Head of caudate nucleus (tissue), 42 donors: ENCODE results near the gene FAM9C.
"Not testable (repeated sequence)": the region's sequence is repeated elsewhere in the genome, so short reads cannot be mapped to it uniquely, and the experiment has no call there.

Experiments
- DNase-seq, 42 donors: peaks; one replicate each; pipeline versions ENCODE4 v3.0.0 to v3.0.0-alpha.2; 2020 to 2021; ENCODE audit warnings: mixed read lengths in 7 of 42
- intact Hi-C: fragments of 100-400 bp; cut with DNase I; formaldehyde crosslinking; loops from one replicate; pipeline ENCODE4 v1.15.0; 2022

The FAM9C gene

DNA sequence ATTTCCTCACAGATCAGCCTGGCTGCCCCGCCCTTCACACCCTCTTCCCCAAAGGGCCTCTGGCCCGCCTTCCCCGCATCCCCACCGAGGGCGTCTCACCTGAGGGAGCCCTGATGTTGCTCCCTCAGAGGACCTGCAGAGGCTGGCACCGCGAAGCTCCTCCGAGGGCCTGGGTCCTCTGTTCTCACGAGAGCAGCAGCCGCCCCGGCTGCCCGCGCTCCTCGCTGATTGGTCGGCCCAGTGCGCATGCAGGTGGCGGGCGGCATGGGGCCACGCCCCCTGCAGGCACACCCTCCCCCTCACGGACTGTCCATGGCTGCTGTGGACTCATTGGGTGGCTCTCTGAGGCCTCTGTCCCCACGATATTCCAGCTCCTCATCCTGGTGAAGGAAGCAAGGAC, at the start of gene FAM9C:
TSS of gene FAM9C (minus strand) at position 180 of the 400 bp plus-strand sequence. CDS start 831 bp downstream, outside the sequence.
- intact Hi-C loops, result no loop called here
- DNase-seq, result no peak

DNA sequence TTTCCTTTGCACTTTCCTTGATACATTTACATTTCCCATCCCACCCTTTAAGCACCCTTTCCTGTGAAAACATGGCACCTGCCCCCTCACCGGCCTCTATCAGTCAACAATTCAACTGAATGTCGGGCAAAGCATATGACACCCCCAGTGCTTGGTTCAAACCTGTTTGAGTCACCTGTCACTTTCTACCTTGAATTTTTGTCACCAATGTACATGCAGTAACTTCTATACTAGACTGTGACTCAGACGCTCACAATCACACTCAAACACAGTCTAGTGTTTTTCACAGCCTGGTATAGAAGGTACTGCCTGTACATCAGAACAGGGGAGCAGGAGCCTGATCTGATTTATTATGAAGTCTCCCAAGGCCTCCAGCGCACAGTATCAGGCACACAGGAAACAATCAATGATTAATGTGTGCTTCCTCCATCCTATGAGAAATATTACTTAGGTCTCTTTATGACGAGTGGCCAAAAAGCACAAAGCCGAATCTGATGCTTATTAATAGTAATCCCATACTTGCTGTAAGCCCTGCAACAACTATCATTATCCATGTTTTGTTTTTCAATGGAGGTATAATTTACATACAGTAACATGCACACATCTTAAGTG, 49.2 kb upstream of the FAM9C start:
- no peak for DNase-seq

DNA sequence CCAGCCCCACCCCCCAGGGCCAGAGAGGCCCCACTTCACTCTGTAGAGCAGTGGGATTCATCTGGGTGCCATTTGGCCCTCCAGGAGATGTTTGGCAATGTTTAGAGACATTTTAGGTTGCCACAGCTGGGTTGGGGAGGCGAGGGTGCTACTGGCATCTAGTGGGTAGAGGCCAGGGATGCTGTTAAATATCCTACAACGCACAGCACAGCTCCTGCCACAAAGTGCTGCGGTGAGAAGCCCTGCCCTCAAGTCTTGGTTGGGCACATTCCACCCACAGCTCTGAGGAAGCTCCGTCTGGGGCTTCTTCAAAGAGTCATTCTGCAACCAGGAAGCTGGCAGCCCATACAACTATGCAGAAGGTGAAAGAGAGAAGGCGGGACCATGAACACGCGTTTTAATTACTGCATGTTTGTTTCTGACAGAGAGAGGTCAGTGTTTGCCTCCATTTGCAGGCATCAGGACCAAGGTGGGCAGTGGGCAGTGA, 48.1 kb upstream of the FAM9C start:
- intact Hi-C loops, result loop anchor here (10.0 kb wide), 1 partner anchor 118 kb away; the partner anchor contains the start of gene TMSB4X
- DNase-seq, result peak in 15 of 42 donors; percentile 4 to 49 (median 18)

More for the DNA sequence above, 49.2 kb upstream of the FAM9C start:
- intact Hi-C loops, result loop anchor here (10.0 kb wide), 1 partner anchor 119 kb away; the partner anchor contains the start of gene TMSB4X

DNA sequence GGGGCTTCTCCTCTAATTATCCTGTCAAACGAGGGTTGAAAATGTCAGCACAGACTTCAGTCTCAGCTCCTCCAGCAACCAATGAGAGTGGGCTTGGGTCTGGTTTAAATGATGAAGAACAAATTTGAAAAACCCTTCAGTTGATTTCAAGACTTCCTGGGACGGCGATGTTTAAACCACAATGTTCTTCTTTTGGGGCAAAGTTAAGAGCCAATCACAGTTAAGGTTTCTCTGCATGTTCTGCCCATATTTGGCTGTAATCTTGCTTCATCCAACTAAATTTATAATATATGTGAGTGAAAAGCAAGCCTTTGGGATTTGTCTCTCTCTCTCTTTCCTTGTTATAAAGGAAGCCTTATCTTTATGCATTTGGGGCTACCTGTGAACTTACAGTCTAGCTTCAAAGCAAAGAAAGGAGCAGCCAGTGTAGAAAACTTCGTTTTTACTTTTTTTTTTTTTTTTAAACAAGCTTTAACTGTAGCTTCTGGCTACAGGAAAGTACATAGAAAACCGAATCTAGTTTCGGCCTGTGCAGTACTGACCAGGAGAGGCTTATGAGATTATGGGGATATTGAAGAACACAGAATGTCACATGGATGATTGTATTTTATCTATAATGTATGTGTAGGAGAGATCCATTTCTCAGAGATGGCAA, 46.8 kb upstream of the FAM9C start:
- no peak for DNase-seq
- intact Hi-C loops, result loop anchor here (10.0 kb wide), 1 partner anchor 116 kb away; the partner anchor contains the start of gene TMSB4X

DNA sequence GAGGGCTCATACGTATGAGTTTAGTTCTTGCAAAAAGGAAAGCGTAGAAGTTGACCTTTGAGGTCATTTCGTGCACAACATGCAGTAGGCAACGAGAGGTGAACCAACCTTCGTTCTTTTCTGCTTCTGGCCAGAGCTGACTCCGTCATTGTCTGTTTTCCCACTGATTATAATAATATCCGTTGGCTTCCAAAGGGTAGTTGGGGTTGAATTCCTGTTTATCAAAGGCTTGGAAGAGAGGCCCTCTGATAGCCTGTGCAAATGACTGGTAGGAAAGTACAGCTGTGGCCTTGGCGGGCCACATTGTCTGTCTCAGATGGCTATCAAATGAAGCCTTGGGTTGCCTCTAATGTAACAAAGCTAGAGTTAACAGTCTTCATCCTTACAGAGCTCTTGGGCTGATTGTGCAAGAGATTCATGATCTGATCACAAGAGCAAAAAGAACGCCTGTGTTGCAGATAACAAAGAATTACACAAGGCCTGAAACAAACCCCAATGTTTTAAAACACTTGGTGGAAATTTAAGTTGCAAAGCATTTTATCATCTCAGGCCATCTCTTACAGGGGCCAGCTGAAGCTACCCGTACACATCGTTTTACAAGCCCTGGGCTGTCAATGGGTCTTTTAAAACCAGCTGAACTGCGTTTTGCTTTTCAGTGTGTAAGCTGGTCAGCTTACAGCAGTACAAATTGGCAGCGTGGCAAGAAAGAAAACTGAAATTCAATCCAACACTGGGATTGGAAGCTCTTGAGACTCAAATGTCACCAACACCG, 46.1 kb upstream of the FAM9C start:
- intact Hi-C loops, result loop anchor here (10.0 kb wide), 1 partner anchor 116 kb away; the partner anchor contains the start of gene TMSB4X
- peak in 1 of 42 donors; percentile 17 for DNase-seq

DNA sequence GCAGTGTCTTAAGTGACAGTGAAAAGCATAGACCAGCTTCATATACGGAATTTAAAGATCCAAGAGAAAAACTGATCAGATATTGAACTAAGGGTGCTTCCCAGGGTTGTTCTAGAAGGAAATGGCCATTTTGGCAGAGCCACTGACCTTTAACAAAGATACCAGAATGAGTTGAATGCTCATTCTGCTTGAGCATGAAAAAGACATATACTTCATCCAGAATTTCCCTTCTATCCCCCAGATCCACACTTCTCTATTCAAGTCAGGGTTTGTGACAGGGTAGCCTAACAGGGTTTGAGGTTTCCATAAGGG, 45.6 kb upstream of the FAM9C start:
- intact Hi-C loops, result loop anchor here (10.0 kb wide), 1 partner anchor 115 kb away; the partner anchor contains the start of gene TMSB4X
- no peak for DNase-seq

DNA sequence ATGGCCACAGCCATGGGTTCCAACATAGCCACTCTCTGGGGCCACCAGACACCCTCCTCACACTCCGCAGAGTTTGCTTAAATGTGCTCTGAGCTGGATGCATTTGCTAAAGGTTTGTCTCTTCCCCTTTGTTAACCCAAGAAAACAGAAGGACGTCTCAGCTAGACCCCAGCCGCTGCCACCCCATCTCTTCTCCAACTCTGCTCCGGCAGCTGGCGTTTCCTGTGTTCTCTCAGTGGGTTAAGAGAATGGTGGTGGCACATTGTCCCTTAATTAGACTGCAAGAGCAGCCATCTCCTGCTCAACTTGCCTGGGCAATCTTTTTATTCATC, 43.7 kb upstream of the FAM9C start:
- no peak for DNase-seq
- intact Hi-C loops, result no loop called here

DNA sequence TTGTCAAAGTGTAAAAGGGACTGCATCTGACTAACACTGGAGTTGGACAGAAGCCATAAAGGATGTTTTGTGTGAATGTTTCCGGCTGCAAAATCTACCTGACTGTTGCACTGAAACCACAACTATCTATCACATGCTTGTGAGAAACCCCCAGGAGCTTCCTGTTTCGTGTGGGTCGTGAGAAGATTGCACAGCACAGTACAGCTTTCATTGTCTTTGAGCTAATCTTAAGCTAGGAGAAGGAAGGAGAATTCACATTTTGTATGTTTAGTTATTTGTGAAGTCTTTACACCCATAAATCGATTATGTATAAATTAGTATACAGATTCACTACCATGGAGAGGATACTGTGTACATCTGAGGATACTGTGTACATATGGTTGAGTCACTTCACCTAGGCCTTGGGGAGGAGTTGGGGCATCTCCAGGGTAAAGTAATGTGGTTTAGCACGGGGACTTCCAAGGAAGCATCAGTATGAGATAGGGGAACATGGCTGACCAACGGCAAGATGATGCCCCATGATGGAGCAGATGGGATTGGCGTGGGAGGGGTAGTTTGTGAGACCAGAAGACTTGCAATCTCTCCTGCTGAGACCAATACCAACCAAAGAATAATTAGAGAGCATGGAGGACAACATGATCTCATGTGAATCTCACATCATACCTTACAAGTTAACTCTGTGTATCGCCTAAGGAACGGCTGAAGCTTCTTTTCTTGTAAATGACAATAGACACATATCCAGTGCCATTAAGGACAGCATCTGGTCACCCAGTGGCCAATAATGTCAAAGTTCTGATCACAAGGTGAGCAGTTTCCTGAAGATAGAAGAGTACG, 43.1 kb upstream of the FAM9C start:
- intact Hi-C loops, result no loop called here
- DNase-seq, result no peak

DNA sequence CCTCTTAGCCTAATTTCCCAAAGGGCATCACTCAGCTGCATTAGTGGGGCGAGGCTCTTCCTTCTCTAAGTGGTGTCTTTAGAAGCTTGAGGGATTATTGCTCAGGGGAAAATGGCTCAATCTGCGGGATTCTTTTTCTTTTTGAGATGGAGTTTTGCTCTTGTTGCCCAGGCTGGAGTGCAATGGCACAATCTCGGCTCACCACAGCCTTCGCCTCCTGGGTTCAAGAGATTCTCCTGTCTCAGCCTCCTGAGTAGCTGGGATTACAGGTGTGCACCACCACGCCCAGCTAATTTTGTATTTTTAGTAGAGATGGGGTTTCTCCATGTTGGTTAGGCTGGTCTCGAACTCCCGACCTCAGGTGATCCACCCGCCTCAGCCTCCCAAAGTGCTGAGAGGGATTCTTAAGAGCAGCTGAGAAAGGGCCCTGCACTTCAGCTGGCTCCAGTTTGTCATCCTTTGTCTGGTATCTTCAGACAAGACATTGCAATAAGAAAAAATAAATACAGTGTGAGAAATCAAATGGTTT, 42.4 kb upstream of the FAM9C start:
- intact Hi-C loops, DNase-seq: not testable (repeated sequence)

DNA sequence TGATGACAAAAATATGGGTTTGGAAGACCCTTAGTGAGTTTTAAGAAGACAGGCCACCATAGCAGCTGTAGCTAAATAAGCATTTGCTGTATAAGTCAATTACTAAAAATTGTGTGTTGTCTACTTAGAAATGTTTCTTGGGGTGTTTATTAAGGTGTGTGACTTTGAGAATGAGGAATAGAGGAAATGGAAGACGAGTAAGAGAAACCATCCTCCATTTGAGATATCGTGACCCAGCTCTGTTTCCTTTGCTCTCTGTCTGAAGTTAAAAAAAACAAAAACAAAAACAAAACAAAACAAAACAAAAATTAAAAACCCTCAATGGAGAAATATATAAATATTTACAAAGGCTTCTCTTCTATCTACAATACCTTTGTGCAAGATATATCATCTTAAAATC, 41.7 kb upstream of the FAM9C start:
- intact Hi-C loops, result no loop called here
- no peak for DNase-seq

DNA sequence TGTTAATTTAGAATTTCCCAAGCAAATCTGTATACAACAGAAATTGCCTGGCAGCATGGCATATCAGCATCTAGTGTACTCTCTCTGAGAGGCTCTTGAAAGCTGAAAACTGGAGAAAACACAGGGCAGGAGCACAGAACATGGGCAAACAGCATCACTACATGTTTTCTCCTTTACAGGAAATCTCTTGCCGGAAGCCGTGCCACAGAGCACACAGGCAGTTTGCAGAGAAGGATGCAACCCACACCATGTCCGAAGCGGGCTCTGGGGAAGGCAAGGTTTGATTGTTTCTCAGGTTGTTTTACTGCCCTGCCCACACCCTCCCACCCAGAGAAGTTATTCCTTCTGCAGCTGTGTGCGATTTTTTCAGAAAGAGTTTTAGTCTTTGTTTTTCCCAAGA, 41.1 kb upstream of the FAM9C start:
- intact Hi-C loops, result no loop called here

DNA sequence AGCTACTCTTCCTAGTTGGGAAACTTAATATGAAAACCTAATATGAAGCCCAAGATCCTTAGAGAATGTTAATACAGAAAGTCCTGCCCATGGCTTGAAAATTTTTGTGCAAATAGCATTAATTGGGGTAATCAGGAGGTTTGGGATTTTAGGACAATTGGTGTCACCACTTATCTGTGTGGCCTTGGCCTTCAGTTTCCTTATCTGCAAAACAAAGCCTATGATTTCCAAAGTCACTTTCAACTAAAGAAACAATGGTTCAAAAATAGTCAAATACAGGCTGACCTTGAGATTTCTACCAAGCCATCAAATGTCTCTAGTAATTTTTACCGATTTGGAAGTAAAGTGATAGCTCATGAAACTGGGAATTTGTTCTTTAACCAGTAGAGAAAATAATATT, 40.2 kb upstream of the FAM9C start:
- intact Hi-C loops, result no loop called here
- DNase-seq, result no peak

More for the DNA sequence above, 41.1 kb upstream of the FAM9C start:
- DNase-seq, result no peak

DNA sequence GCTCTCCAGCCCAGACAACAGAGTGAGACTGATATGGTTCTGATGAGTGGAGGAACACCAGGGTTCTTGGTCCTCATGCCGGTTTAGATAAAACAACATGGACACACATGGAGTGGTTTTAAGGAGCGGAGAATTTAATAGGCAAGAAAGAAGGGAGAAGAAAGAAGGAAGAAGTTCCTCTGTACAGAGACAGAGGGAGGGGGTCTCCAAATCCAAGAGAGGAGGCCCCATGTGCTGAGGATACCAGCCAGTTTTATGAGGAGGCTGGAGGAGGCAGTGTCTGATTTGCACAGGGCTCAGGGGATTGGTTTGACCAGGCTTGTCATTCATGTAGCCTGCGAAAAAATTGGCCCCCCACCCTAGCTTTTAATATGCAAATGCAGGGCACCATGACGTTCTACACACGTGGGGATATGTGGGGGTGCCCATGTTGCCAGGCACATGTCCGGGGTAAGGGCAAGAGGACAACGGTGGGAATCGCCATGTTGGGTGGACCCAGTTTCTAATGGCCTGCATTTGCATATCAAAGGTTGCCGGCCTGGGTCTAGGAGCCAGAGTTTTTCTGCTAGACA, 39.4 kb upstream of the FAM9C start:
- DNase-seq, intact Hi-C loops: not testable (repeated sequence)

DNA sequence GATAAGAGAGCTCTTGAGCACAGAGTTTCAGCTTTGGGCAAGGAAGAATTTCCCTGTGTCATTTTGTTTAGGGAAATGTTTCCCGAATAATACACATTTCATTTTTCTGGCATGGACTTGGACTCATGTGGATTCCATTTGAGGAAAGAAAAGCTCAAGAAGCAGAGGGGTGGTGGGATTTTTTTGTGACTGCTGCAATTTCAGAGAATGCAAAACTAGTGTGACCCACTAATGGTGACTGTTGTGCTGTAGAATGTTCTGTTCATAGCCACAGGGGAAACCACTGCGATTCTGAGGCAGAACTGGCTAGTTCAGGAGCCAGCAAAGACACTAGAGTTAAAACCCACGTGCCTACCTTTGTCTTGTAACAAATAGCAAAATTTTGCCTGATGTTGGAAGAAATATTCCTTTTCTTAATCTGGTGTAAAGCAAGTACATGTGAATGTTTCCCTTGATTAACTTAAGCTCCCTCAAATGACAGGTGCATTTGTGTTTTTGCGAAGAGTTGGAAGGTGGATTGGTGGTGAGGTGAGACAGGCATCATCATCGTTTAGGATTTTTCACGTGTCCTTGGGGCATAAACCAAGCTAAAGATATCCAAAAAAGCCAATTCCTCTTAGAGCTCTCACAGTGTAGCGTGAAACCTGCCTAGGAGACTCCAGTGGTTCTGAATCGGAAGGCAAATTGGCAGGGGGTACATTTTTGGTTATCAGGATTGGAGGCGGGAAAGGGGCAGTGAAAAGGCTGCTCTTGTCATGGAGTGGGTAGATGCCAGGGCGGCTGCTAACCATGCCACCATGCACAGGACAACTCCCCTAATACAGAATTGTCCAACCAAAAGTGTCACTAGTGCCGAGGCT, 38.0 kb upstream of the FAM9C start:
- DNase-seq, result no peak
- intact Hi-C loops, result no loop called here

DNA sequence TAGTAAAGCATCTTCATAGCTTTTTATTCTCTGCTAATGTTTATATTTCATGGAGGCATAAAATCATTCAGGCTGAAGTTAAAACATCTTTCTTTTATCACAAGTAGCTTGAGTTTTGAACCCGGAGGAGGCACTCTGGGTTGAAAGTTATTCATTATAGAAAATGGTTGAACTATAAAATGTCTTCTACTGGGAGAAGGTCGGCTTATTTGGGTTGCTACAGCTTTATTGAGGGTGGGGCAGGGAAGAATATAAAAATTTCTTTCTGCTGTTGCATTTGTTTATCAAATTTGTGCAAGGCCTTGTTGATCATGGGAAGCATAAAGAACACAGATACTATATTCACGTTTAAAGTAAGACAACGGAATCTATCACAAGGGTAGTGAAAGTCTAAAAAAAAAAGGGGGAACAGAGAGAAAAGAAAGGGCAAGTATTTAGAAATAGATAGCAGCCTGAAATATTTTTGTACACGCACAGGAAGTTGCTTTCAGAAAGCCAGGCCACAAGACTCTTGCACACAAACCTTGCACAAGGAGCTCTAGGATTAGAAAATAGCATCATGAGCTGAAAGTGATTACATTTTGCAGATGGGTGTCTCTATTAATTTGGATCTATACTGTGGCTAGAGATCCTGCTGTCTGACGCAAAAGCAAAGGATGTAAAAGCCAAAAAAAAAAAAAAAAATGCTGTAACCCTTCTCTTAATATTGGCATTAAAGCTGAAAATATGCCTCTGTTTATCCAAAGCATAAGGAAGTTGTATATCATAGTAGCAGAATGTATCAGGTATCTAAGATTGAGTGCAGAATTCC, 37.2 kb upstream of the FAM9C start:
- intact Hi-C loops, result no loop called here
- DNase-seq, result no peak

DNA sequence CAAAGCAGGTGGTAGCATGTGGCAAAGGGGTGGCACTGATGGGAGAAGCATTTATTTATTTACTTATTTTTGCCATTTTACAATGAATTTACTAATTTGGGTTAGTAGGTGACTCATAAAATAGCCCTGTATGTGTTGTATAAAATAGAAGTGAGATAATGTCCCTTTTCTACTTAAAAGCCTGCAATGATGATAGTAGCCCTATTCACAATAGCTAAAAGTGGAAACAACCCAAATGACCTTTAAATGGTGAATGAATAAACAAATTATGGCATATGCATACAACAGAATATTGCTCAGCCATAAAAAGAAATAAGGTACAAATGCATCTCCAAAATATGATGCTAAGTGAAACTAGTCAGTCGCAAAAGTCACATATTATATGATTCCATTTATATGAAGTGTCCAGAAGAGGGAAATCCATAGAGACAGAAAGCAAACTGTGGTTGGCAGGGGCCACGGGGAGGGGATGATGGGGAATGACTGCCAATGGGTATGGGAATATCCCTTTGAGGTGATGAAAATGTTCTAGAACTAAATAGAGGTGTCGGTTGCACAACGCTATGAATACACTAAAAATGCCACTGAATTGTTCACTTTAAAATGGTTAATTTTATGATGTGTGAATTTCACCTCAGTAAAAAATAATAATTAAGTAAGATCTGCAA, 35.8 kb upstream of the FAM9C start:
- intact Hi-C loops, result no loop called here

More for the DNA sequence above, 35.8 kb upstream of the FAM9C start:
- DNase-seq, result no peak
